ENCODE measurements around the gene SNU13. TPM values are rescaled to one million over a fixed set of nuclear protein-coding genes. Genes with fewer than 3 reads are reported as not detected.
"Not testable (repeated sequence)": the region's sequence is repeated elsewhere in the genome, so short reads cannot be mapped to it uniquely, and the experiment has no call there.

The SNU13 gene
- total RNA-seq, 4 donors from 2014 or later = 79.7 to 115 (median 93.3) TPM

DNA sequence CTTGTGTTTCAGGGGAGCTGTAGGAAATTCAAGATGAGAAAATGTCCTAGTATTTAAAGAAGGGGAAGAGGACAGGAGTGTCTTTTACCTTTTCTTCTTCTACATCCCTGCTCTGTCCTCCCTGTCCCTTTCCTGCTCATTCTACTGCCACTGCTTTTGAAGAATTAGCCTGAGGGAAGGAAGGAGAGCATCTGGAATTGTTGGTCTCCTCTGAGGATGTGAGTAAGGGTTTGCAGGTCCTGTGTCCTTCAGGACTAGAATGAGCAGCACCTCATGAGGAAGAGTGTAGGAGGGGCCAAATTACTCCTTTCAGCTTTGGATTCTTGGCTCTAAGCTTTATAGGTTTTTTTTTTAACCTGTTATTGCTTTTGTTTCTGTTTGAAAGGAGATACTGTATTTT, 24.2 kb downstream of the SNU13 start:
- H3K36me3 ChIP-seq = peaks cover 50 to 61% (median 60%) of the 10 kb centered on the region in 4 donors
- no peak for DNase-seq (ENCODE audit: extremely low spot score)
- no peak overlapping the region for H3K4me3 ChIP-seq
- intact Hi-C loops (cut with DNase I) = no loop called here
- H3K9me3 ChIP-seq = no peaks in the 10 kb centered on the region
- H3K27ac ChIP-seq (replicated peaks in 1 of 4) = no peak overlapping the region
- H3K4me1 ChIP-seq = peaks cover 0 to 29% (median 21%) of the 10 kb centered on the region in 4 donors
- no peak for TF ChIP-seq EP300 (IDR thresholded peaks at IDR 0.05)
- no peak for TF ChIP-seq POLR2A (IDR thresholded peaks at IDR 0.05; ENCODE audit: low read depth)
- no peak for TF ChIP-seq POLR2AphosphoS5 (IDR thresholded peaks at IDR 0.05)
- TF ChIP-seq, protein P1, sequence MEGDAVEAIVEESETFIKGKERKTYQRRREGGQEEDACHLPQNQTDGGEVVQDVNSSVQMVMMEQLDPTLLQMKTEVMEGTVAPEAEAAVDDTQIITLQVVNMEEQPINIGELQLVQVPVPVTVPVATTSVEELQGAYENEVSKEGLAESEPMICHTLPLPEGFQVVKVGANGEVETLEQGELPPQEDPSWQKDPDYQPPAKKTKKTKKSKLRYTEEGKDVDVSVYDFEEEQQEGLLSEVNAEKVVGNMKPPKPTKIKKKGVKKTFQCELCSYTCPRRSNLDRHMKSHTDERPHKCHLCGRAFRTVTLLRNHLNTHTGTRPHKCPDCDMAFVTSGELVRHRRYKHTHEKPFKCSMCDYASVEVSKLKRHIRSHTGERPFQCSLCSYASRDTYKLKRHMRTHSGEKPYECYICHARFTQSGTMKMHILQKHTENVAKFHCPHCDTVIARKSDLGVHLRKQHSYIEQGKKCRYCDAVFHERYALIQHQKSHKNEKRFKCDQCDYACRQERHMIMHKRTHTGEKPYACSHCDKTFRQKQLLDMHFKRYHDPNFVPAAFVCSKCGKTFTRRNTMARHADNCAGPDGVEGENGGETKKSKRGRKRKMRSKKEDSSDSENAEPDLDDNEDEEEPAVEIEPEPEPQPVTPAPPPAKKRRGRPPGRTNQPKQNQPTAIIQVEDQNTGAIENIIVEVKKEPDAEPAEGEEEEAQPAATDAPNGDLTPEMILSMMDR (IDR thresholded peaks at IDR 0.05) = no peak
- H3K27me3 ChIP-seq = no peaks in the 10 kb centered on the region

DNA sequence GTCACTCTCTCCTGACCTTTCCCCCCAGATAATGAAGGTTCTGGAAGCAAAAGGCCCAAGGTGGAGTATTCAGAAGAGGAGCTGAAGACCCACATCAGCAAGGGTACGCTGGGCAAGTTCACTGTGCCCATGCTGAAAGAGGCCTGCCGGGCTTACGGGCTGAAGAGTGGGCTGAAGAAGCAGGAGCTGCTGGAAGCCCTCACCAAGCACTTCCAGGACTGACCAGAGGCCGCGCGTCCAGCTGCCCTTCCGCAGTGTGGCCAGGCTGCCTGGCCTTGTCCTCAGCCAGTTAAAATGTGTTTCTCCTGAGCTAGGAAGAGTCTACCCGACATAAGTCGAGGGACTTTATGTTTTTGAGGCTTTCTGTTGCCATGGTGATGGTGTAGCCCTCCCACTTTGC, 25.1 kb downstream of the SNU13 start:
- DNase-seq (ENCODE audit: extremely low spot score); H3K27me3 ChIP-seq; intact Hi-C loops (cut with DNase I); H3K4me3 ChIP-seq; H3K27ac ChIP-seq (replicated peaks in 1 of 4); H3K9me3 ChIP-seq: not testable (repeated sequence)
- WGBS = 79% methylated on average over 6 of the region's 9 CpGs
- H3K36me3 ChIP-seq = peaks cover 59 to 70% (median 69%) of the 10 kb centered on the region in 4 donors
- H3K4me1 ChIP-seq = peaks cover 0 to 29% (median 21%) of the 10 kb centered on the region in 4 donors

DNA sequence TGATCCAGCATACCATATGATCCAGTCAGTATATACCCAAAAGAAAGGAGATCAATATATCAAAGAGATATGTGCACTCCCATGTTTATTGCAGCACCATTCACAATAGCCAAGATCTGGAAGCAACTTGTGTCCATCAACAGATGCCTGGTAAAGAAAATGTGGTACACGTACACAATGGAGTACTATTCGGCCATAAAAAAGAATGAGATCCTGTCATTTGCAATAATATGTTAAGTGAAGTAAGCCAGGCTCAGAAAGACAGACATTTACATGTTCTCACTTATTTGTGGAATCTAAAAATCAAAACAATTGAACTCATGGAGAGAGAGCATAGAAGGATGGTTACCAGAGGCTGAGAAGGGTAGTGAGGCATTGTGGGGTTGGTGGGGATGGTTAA, 27.0 kb downstream of the SNU13 start:
- WGBS = 98% methylated on average over 2 of the region's 2 CpGs
- no peak overlapping the region for H3K4me3 ChIP-seq
- no peaks in the 10 kb centered on the region for H3K9me3 ChIP-seq
- H3K4me1 ChIP-seq = peaks cover 0 to 16% (median 10%) of the 10 kb centered on the region in 4 donors
- no peak overlapping the region for H3K27ac ChIP-seq (replicated peaks in 1 of 4)
- DNase-seq (ENCODE audit: extremely low spot score) = no peak
- H3K36me3 ChIP-seq = peaks cover 78 to 89% (median 88%) of the 10 kb centered on the region in 4 donors
- H3K27me3 ChIP-seq = no peaks in the 10 kb centered on the region
- TF ChIP-seq, protein P1 (IDR thresholded peaks at IDR 0.05) = no peak
- TF ChIP-seq POLR2AphosphoS5 (IDR thresholded peaks at IDR 0.05) (no peak), POLR2A (IDR thresholded peaks at IDR 0.05; ENCODE audit: low read depth) (no peak)
- intact Hi-C loops (cut with DNase I) = no loop called here

DNA sequence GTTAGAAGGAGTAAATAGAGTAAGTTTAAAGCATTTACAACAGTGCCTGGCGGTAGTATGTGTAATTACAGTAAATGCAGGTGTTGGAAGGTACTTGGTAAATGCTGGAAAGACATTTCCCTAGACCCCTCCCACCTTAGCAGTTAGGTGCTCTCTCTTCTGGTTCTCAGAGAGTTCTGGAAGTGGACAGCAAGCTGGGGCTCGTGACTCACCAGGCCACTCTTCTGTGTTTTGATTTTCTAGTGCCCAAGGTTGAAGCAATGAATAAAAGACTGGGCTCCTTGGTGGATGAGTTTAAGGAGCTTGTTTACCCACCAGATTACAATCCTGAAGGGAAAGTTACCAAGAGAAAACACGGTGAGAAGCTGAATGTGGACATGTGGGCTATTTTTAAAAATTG, 27.6 kb downstream of the SNU13 start:
- intact Hi-C loops (cut with DNase I) = no loop called here
- H3K27me3 ChIP-seq = no peaks in the 10 kb centered on the region
- peaks cover 84 to 96% (median 94%) of the 10 kb centered on the region in 4 donors for H3K36me3 ChIP-seq
- TF ChIP-seq, protein P1 (IDR thresholded peaks at IDR 0.05) = no peak
- TF ChIP-seq EP300 (IDR thresholded peaks at IDR 0.05) = no peak
- TF ChIP-seq POLR2AphosphoS5 (IDR thresholded peaks at IDR 0.05) = no peak
- TF ChIP-seq POLR2A (IDR thresholded peaks at IDR 0.05; ENCODE audit: low read depth) = no peak
- no peaks in the 10 kb centered on the region for H3K9me3 ChIP-seq
- no peak for DNase-seq (ENCODE audit: extremely low spot score)
- WGBS = 90% methylated on average over 3 of the region's 3 CpGs
- H3K27ac ChIP-seq (replicated peaks in 1 of 4) = no peak overlapping the region
- no peak overlapping the region for H3K4me3 ChIP-seq
- H3K4me1 ChIP-seq = peaks cover 0 to 11% (median 4%) of the 10 kb centered on the region in 4 donors

- Histone ChIP-seq H3K4me1 (peaks cover 0 to 9% (median 4%) of the 10 kb centered on the region in 4 donors), H3K27ac (replicated peaks in 1 of 4) (peak overlapping the region in 1 of 4 donors; percentile 26), H3K27me3 (no peaks in the 10 kb centered on the region), H3K36me3 (peaks cover 91 to 100% (median 100%) of the 10 kb centered on the region in 4 donors), H3K4me3 (no peak overlapping the region), H3K9me3 (no peaks in the 10 kb centered on the region)
- TF ChIP-seq, protein P1 (IDR thresholded peaks at IDR 0.05) = no peak
- TF ChIP-seq EP300 (IDR thresholded peaks at IDR 0.05) (no peak), POLR2AphosphoS5 (IDR thresholded peaks at IDR 0.05) (no peak), POLR2A (IDR thresholded peaks at IDR 0.05; ENCODE audit: low read depth) (no peak)
- WGBS = 62% methylated on average over 3 of the region's 3 CpGs
- no peak for DNase-seq (ENCODE audit: extremely low spot score)
- intact Hi-C loops (cut with DNase I) = no loop called here
Measured at GRCh38 chr22:41660416-41660815, 28.3 kb downstream of the SNU13 start.

All from esophagus muscularis mucosa (tissue), 4 donors.